ENCODE results near the gene CDH4.

CDH4 gene

DNA sequence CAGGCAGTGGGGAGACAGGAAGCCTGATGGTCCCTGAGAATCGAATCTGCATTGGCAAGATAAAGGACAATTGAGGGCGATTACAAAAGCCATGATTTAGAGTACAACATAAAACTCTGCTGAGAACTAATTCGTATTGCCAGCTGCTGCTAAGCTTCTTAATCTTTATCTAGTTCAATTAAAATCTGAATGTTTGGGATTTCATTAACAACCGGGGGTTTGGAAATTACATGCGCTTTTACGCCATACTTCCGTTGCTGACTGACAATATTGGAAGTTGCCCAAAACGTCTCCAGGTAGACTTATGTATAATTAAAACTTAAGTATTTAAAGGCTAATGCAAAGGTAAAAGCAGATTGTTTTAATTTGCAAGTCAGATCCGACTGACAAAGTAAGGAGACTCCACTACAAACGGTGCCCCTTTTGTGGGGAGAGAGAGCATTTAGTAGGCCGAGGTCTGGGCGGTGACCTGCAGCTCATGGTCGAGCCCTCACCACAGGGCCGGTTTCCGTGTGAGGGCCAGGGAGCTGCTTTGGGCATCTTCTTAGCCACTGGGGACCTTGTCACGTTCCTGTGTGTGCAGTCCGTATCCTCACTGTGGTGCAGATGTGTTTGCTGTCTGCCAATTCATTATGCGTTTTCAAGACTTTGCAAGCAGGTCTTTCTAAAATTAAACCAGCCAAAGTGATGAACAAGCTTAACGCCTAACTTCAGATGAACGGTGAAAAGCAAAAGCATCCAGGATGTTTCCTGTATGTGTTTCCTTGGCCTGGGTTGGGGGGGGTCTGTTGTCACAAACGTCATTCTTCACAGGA, 49.9 kb downstream of the CDH4 start:
- CTCF ChIA-PET = no interaction called here
- POLR2A ChIA-PET = no interaction called here

GRCh38 chr20:61303217-61303616, 51.2 kb downstream of the CDH4 start:
- POLR2A ChIA-PET = no interaction called here
- CTCF ChIA-PET = no interaction called here
- H3K36me3 ChIP-seq (ENCODE audit: control insufficient read depth in 2 of 2, insufficient read depth in 1 of 2, low read length in 2 of 2) = no peaks in the 10 kb centered on the region
- H3K4me1 ChIP-seq (ENCODE audit: control insufficient read depth, insufficient read depth, low read length) = no peaks in the 10 kb centered on the region
- TF ChIP-seq ZNF560 (tag by site-specific recombination; IDR thresholded peaks at IDR 0.05; ENCODE audit: borderline replicate concordance) (no peak), ZNF777 (tag by site-specific recombination; IDR thresholded peaks at IDR 0.05; ENCODE audit: borderline replicate concordance) (no peak), ZBTB26 (tag by site-specific recombination; optimal IDR thresholded peaks at IDR 0.05) (no peak), ZNF114 (tag by site-specific recombination; IDR thresholded peaks at IDR 0.05) (no peak), ZNF221 (tag by site-specific recombination; IDR thresholded peaks at IDR 0.05; ENCODE audit: borderline replicate concordance) (no peak), ZSCAN23 (tag by site-specific recombination; IDR thresholded peaks at IDR 0.05) (no peak), ZNF146 (tag by site-specific recombination; IDR thresholded peaks at IDR 0.05) (no peak), RBAK (tag by site-specific recombination; IDR thresholded peaks at IDR 0.05) (no peak)
- H3K4me3 ChIP-seq (ENCODE audit: low read depth, low read length) = no peak overlapping the region
- H3K9me3 ChIP-seq (ENCODE audit: control insufficient read depth, insufficient read depth, low read depth, low read length) = no peaks in the 10 kb centered on the region
- H3K27ac ChIP-seq (ENCODE audit: extremely low read depth, low read depth, low read length) = no peak overlapping the region

More for the DNA sequence above, 49.9 kb downstream of the CDH4 start:
- TF ChIP-seq ZNF658 (tag by site-specific recombination; IDR thresholded peaks at IDR 0.05) = no peak
- no peak overlapping the region for H3K4me3 ChIP-seq (ENCODE audit: low read depth, low read length)
- no peaks in the 10 kb centered on the region for H3K4me1 ChIP-seq (ENCODE audit: control insufficient read depth, insufficient read depth, low read length)
- no peaks in the 10 kb centered on the region for H3K36me3 ChIP-seq (ENCODE audit: control insufficient read depth in 2 of 2, insufficient read depth in 1 of 2, low read length in 2 of 2)
- H3K27ac ChIP-seq (ENCODE audit: extremely low read depth, low read depth, low read length) = no peak overlapping the region
- H3K9me3 ChIP-seq (ENCODE audit: control insufficient read depth, insufficient read depth, low read depth, low read length) = no peaks in the 10 kb centered on the region

GRCh38 chr20:61303675-61304074, 51.6 kb downstream of the CDH4 start:
- TF ChIP-seq GLIS1 (tag by site-specific recombination; IDR thresholded peaks at IDR 0.05) = peak; percentile 71
- no peak for TF ChIP-seq ZBTB20 (tag by site-specific recombination; IDR thresholded peaks at IDR 0.05)
- no peak for TF ChIP-seq ZNF510 (tag by site-specific recombination; IDR thresholded peaks at IDR 0.05; ENCODE audit: insufficient replicate concordance)
- TF ChIP-seq SCRT2 (tag by site-specific recombination; IDR thresholded peaks at IDR 0.05) = peak; percentile 65
- TF ChIP-seq GLI2 (tag by site-specific recombination; IDR thresholded peaks at IDR 0.05; ENCODE audit: borderline replicate concordance, low read depth) = no peak
- TF ChIP-seq ELK4 (IDR thresholded peaks at IDR 0.05; ENCODE audit: borderline replicate concordance, low read depth, low read length) = no peak
- no peaks in the 10 kb centered on the region for H3K9me3 ChIP-seq (ENCODE audit: control insufficient read depth, insufficient read depth, low read depth, low read length)
- H3K4me1 ChIP-seq (ENCODE audit: control insufficient read depth, insufficient read depth, low read length) = no peaks in the 10 kb centered on the region
- CTCF ChIA-PET = no interaction called here
- H3K4me3 ChIP-seq (ENCODE audit: low read depth, low read length) = no peak overlapping the region
- no peak overlapping the region for H3K27ac ChIP-seq (ENCODE audit: extremely low read depth, low read depth, low read length)
- no peaks in the 10 kb centered on the region for H3K36me3 ChIP-seq (ENCODE audit: control insufficient read depth in 2 of 2, insufficient read depth in 1 of 2, low read length in 2 of 2)
- POLR2A ChIA-PET = no interaction called here

- Histone ChIP-seq H3K9me3 (ENCODE audit: control insufficient read depth, insufficient read depth, low read depth, low read length) (no peaks in the 10 kb centered on the region), H3K27ac (ENCODE audit: extremely low read depth, low read depth, low read length) (no peak overlapping the region), H3K36me3 (ENCODE audit: control insufficient read depth in 2 of 2, insufficient read depth in 1 of 2, low read length in 2 of 2) (no peaks in the 10 kb centered on the region), H3K4me1 (ENCODE audit: control insufficient read depth, insufficient read depth, low read length) (no peaks in the 10 kb centered on the region), H3K4me3 (ENCODE audit: low read depth, low read length) (no peak overlapping the region)
- ChIA-PET POLR2A (no interaction called here), CTCF (no interaction called here)
- TF ChIP-seq ZNF488 (tag by site-specific recombination; IDR thresholded peaks at IDR 0.05) (0 out of 2 replicates have a peak, but pooled peaks have one; percentile 28), ZNF350 (tag by site-specific recombination; IDR thresholded peaks at IDR 0.05) (no peak), ZNF777 (tag by site-specific recombination; IDR thresholded peaks at IDR 0.05; ENCODE audit: borderline replicate concordance) (0 out of 2 replicates have a peak, but pooled peaks have one; percentile 11), ZFHX2 (tag by site-specific recombination; conservative IDR thresholded peaks at IDR 0.05) (peak; percentile 53; the same call in 1 of the 2 replicates), ZNF146 (tag by site-specific recombination; IDR thresholded peaks at IDR 0.05) (no peak), ZNF513 (tag by site-specific recombination; IDR thresholded peaks at IDR 0.05) (no peak)
- TF ChIP-seq, protein P1, sequence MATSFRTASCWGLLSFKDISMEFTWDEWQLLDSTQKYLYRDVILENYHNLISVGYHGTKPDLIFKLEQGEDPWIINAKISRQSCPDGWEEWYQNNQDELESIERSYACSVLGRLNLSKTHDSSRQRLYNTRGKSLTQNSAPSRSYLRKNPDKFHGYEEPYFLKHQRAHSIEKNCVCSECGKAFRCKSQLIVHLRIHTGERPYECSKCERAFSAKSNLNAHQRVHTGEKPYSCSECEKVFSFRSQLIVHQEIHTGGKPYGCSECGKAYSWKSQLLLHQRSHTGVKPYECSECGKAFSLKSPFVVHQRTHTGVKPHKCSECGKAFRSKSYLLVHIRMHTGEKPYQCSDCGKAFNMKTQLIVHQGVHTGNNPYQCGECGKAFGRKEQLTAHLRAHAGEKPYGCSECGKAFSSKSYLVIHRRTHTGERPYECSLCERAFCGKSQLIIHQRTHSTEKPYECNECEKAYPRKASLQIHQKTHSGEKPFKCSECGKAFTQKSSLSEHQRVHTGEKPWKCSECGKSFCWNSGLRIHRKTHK (tag by site-specific recombination; IDR thresholded peaks at IDR 0.05) = no peak
Measured at GRCh38 chr20:61304750-61305149, 52.7 kb downstream of the CDH4 start.
